HepG2 (cell line): ENCODE data around the gene IL1RAPL1. TPM values are rescaled to one million over a fixed set of nuclear protein-coding genes. Genes with fewer than 3 reads are reported as not detected.
"Not testable (repeated sequence)": the region's sequence is repeated elsewhere in the genome, so short reads cannot be mapped to it uniquely, and the experiment has no call there.

ENCODE experiments used
- ATAC-seq: fragments of 200-7000 bp; cut with Tn5 transposase; 3 replicates; pipeline ENCODE4 v1.9.1; 2020; ENCODE audit warnings: mild to moderate bottlenecking, moderate library complexity
- BruUV-seq: library from RNA; stranded (reverse); fragments of 400-500 nt; replicated peaks from 2 replicates; lab custom pipeline; 2021; lab: Mats Ljungman, UMichigan
- CTCF ChIA-PET: fragments of 300-600 bp; formaldehyde crosslinking; extraction: SDS; loops from one replicate; lab custom pipeline; 2021; ENCODE audit warnings: low total read pairs, inconsistent platforms, low intra/inter-chr PET ratio; lab: Yijun Ruan, JAX
- POLR2A ChIA-PET: fragments of 350-600 bp; sonication (Branson Sonifier 250); formaldehyde crosslinking; loops from one replicate; lab custom pipeline; 2020; ENCODE audit warnings: antibody characterized with exemption, inconsistent platforms; lab: Yijun Ruan, JAX
- DNase-seq: peaks from one replicate; pipeline ENCODE4 v3.0.0-alpha.2; 2015; ENCODE audit warnings: low spot score
- FAIRE-seq: peaks from 3 replicates; lab custom pipeline; 2011; peaks lifted over from hg19 to GRCh38; lab: Jason Lieb, UNC
- H2AFZ ChIP-seq: one replicate; pipeline ENCODE4 v1.6.1; 2011; ENCODE audit warnings: low read length, inconsistent platforms
- H3K27ac ChIP-seq: fragments of 300-600 bp; 3 replicates; pipeline ENCODE4 v1.8.0; 2011; ENCODE audit warnings: mixed run types, mild to moderate bottlenecking, mixed read lengths, low read length, inconsistent platforms; ENCODE audit not compliant: insufficient read depth; ENCODE audit errors: extremely low read length
- H3K27me3 ChIP-seq, 2 experiments: fragments of 200-600 bp in 1 of 2; 2 replicates in 1 of 2; 3 replicates in 1 of 2; pipeline versions ENCODE4 v1.6.0 to v1.8.0; 2011; ENCODE audit warnings: low read length in 2 of 2, mild to moderate bottlenecking in 2 of 2, moderate library complexity in 2 of 2, inconsistent platforms in 1 of 2; ENCODE audit not compliant: insufficient read depth in 2 of 2, control insufficient read depth in 1 of 2
- H3K36me3 ChIP-seq, 2 experiments: fragments of 200-600 bp in 1 of 2; replicated peaks in 1 of 2; 2 replicates in 1 of 2; 3 replicates in 1 of 2; pipeline versions ENCODE4 v1.5.1 to v1.8.0; 2011; ENCODE audit warnings: low read length in 2 of 2, inconsistent platforms in 1 of 2; ENCODE audit not compliant: insufficient read depth in 2 of 2, control insufficient read depth in 1 of 2
- H3K4me1 ChIP-seq: 2 replicates; pipeline ENCODE4 v1.5.1; 2012; ENCODE audit warnings: low read length, inconsistent platforms; ENCODE audit not compliant: insufficient read depth
- H3K4me2 ChIP-seq: 2 replicates; pipeline ENCODE4 v1.6.0; 2011; ENCODE audit warnings: low read depth, low read length, inconsistent platforms
- H3K4me3 ChIP-seq, 3 experiments: fragments of 200-600 bp in 1 of 3; sonication (generic), shearing (Covaris generic) in 1 of 3; replicated peaks in 1 of 3; 2 replicates each; pipeline ENCODE4 v1.5.1; 2011 to 2016; ENCODE audit warnings: low read length in 3 of 3, inconsistent platforms in 2 of 3, low read depth in 2 of 3, mild to moderate bottlenecking in 2 of 3, control low read depth in 1 of 3, mixed read lengths in 1 of 3; ENCODE audit not compliant: insufficient read depth in 1 of 3
- H3K79me2 ChIP-seq: one replicate; pipeline ENCODE4 v1.6.1; 2011; ENCODE audit warnings: low read length, inconsistent platforms; ENCODE audit not compliant: insufficient read depth
- H3K9ac ChIP-seq: 2 replicates; pipeline ENCODE4 v1.6.0; 2011; ENCODE audit warnings: mild to moderate bottlenecking, low read depth, low read length, inconsistent platforms; ENCODE audit not compliant: insufficient read depth
- H3K9me3 ChIP-seq: 2 replicates; pipeline ENCODE4 v1.5.1; 2012; ENCODE audit warnings: mild to moderate bottlenecking, low read length
- H4K20me1 ChIP-seq: 2 replicates; pipeline ENCODE4 v1.6.0; 2011; ENCODE audit warnings: inconsistent platforms, mild to moderate bottlenecking, low read length, moderate library complexity; ENCODE audit not compliant: insufficient read depth
- CBX1 ChIP-seq: IDR thresholded peaks from one replicate; pipeline ENCODE4 v1.6.1; 2016; ENCODE audit warnings: antibody characterized with exemption, low read depth
- CCAR2 ChIP-seq: fragments of 200-400 bp; formaldehyde crosslinking; optimal IDR thresholded peaks from 2 replicates; pipeline ENCODE3; 2018; ENCODE audit warnings: low read depth, mild to moderate bottlenecking, low read length, moderate library complexity
- CHD4 ChIP-seq: fragments of 200-600 bp; sonication (generic); IDR thresholded peaks from 2 replicates; pipeline ENCODE4 v1.7.0; 2017; ENCODE audit warnings: mild to moderate bottlenecking, low read length, borderline replicate concordance
- GATA4 ChIP-seq: sonication (generic); IDR thresholded peaks from 2 replicates; pipeline ENCODE4 v1.6.1; 2016; ENCODE audit warnings: antibody characterized with exemption, low read depth, borderline replicate concordance
- KMT2A ChIP-seq: sonication (generic); formaldehyde crosslinking; IDR thresholded peaks from 2 replicates; pipeline ENCODE4 v1.4.0; 2020; ENCODE audit warnings: missing genetic modification reagents
- STAG1 ChIP-seq: sonication (generic); formaldehyde crosslinking; IDR thresholded peaks from 2 replicates; pipeline ENCODE4 v1.4.0; 2020; ENCODE audit warnings: missing genetic modification reagents
- ZBED4 ChIP-seq: sonication (generic); formaldehyde crosslinking; IDR thresholded peaks from 2 replicates; pipeline ENCODE4 v1.4.0; 2020; ENCODE audit warnings: missing genetic modification reagents, borderline replicate concordance
- ZFYVE20 ChIP-seq: sonication (generic); formaldehyde crosslinking; IDR thresholded peaks from 2 replicates; pipeline ENCODE4 v1.8.0; 2023; ENCODE audit warnings: low read depth, mild to moderate bottlenecking, moderate library complexity, missing genetic modification reagents, borderline replicate concordance
- ZNF18 ChIP-seq: sonication (generic); formaldehyde crosslinking; IDR thresholded peaks from 2 replicates; pipeline ENCODE4 v1.8.0; 2022; ENCODE audit warnings: mild to moderate bottlenecking, missing genetic modification reagents; ENCODE audit not compliant: insufficient replicate concordance
- ZNF235 ChIP-seq: sonication (generic); formaldehyde crosslinking; IDR thresholded peaks from 2 replicates; pipeline ENCODE4 v1.8.1; 2023; ENCODE audit warnings: mild to moderate bottlenecking, missing genetic modification reagents, borderline replicate concordance
- ZNF672 ChIP-seq: sonication (generic); formaldehyde crosslinking; IDR thresholded peaks from 2 replicates; pipeline ENCODE4 v1.8.1; 2022; ENCODE audit warnings: missing genetic modification reagents
- WGBS: methylation state at CpG from one replicate; pipeline ENCODE4 v1.1.6; 2017; ENCODE audit warnings: low lambda C conversion rate; 5-methylcytosine and 5-hydroxymethylcytosine counted together
- in situ Hi-C: cut with HindIII; loops from 2 replicates; pipeline ENCODE4 v1.10.0; 2017; ENCODE audit warnings: low pct_unique_long_range_greater_than_20kb; ENCODE audit not compliant: extremely low pct_ligation_motif_present
- intact Hi-C: fragments of 100-400 bp; cut with micrococcal nuclease; formaldehyde crosslinking; loops from one replicate; pipeline ENCODE4 v1.10.0; 2022; ENCODE audit not compliant: unreplicated experiment
- polyA plus RNA-seq, 8 experiments: library from polyadenylated mRNA; depleted of rRNA in 3 of 8; stranded (reverse) in 7 of 8; unstranded in 1 of 8; fragments of >200 nt; fragmentation: Illumina TruSeq in 4 of 8; extraction: Trizol in 4 of 8; gene quantifications; 2 replicates each; pipeline versions ENCODE4 v1.2.1 to v1.2.3, GENCODE V29; 2011 to 2016; ENCODE audit warnings: low read depth in 4 of 8, missing spikeins in 1 of 8, mixed read lengths in 1 of 8; ENCODE audit not compliant: insufficient read depth in 1 of 8
- total RNA-seq, 5 experiments: library from RNA; depleted of rRNA; stranded (reverse); fragments of >200 nt; fragmentation: Illumina TruSeq; extraction: Trizol; gene quantifications; 2 replicates each; pipeline ENCODE4 v1.2.3, GENCODE V29; 2016; ENCODE audit warnings: low read depth in 1 of 5
- TF ChIP-seq, protein P1 (sequence below): sonication (generic); formaldehyde crosslinking; IDR thresholded peaks from 2 replicates; pipeline ENCODE4 v1.4.0; 2020; ENCODE audit warnings: mild to moderate bottlenecking, missing genetic modification reagents

Gene IL1RAPL1
- total and polyA plus RNA-seq, 2 of the 13 experiments (the other 11 are each of a cell fraction or from before 2014, with no cell fraction given): 0.04 TPM; not detected in 1

DNA sequence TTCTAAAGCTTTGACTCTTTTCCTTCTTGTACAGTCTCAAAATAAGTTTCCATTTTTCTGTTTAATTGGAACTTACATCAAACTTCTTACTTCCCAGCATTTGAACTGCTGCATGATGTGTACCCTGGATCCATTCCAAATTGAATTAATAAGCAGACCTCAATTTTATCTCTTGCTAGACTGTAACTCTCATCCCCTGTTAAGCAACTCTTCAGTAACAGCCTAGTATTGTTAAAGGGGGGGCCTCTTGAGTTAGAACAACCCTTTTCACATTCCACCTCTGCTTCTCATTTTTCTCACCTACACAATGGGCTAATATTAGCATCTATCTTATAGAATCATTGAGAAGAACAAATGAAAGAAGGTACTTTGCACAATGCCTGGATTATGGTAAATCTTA, 169.4 kb downstream of the IL1RAPL1 start (continued):
- TF ChIP-seq ZNF18 (CRISPR knock-in tag) (no peak), CHD4 (no peak), CCAR2 (no peak), CBX1 (no peak)
- TF ChIP-seq, protein P1, sequence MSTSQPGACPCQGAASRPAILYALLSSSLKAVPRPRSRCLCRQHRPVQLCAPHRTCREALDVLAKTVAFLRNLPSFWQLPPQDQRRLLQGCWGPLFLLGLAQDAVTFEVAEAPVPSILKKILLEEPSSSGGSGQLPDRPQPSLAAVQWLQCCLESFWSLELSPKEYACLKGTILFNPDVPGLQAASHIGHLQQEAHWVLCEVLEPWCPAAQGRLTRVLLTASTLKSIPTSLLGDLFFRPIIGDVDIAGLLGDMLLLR (CRISPR knock-in tag): no peak

GRCh38 chrX:28757290-28757689, 170.0 kb downstream of the IL1RAPL1 start:
- H3K27ac ChIP-seq: no peak overlapping the region
- no peak for ATAC-seq
- CTCF ChIA-PET: no interaction called here
- DNase-seq: no peak
- no peaks in the 10 kb centered on the region for H3K9me3 ChIP-seq
- no peaks in the 10 kb centered on the region for H3K27me3 ChIP-seq
- BruUV-seq: no TSS peak
- H3K4me3 ChIP-seq: no peak overlapping the region
- H3K4me1 ChIP-seq: no peaks in the 10 kb centered on the region
- no peaks in the 10 kb centered on the region for H3K36me3 ChIP-seq
- FAIRE-seq: no peak
- no peak overlapping the region for H3K9ac ChIP-seq
- no peaks in the 10 kb centered on the region for H4K20me1 ChIP-seq
- in situ Hi-C loops (no loop called here), intact Hi-C loops (no loop called here)
- TF ChIP-seq ZFYVE20 (CRISPR knock-in tag) (no peak), ZNF672 (CRISPR knock-in tag) (no peak), KMT2A (no peak), STAG1 (CRISPR knock-in tag) (no peak), ZBED4 (CRISPR knock-in tag) (no peak), ZNF235 (CRISPR knock-in tag) (no peak), GATA4 (no peak)
- POLR2A ChIA-PET: no interaction called here
- H3K4me2 ChIP-seq: no peak overlapping the region
- WGBS: 0% methylated on average over 2 of the region's 2 CpGs
- H2AFZ ChIP-seq: no peak overlapping the region
- no peaks in the 10 kb centered on the region for H3K79me2 ChIP-seq

GRCh38 chrX:28766561-28766960, 179.3 kb downstream of the IL1RAPL1 start:
- H3K27me3 ChIP-seq, H3K79me2 ChIP-seq, H3K9me3 ChIP-seq, H4K20me1 ChIP-seq, H3K4me2 ChIP-seq, DNase-seq, POLR2A ChIA-PET, in situ Hi-C loops, ATAC-seq, H3K36me3 ChIP-seq, CTCF ChIA-PET, H3K27ac ChIP-seq, H2AFZ ChIP-seq, H3K4me3 ChIP-seq, H3K9ac ChIP-seq, intact Hi-C loops, H3K4me1 ChIP-seq, FAIRE-seq, BruUV-seq: not testable (repeated sequence)
- 30% methylated on average over 2 of the region's 2 CpGs for WGBS
